ENCODE measurements around the gene OR9Q1.
"Not testable (repeated sequence)": the region's sequence is repeated elsewhere in the genome, so short reads cannot be mapped to it uniquely, and the experiment has no call there.

Gene OR9Q1

GRCh38 chr11:57982776-57983175 lies 40.9 kb upstream of the OR9Q1 start:
- no peak overlapping the region for H3K27ac ChIP-seq (ENCODE audit: low read depth, low read length)
- no peak overlapping the region for H2BK12ac ChIP-seq (ENCODE audit: low read length)
- no peak overlapping the region for H3K9ac ChIP-seq (ENCODE audit: low read length)
- H3K4me1 ChIP-seq (ENCODE audit: control insufficient read depth in 1 of 2, insufficient read depth in 2 of 2, low read length in 2 of 2) = peaks cover 0 to 1% of the 10 kb centered on the region in 2 experiments
- H2AK5ac ChIP-seq (ENCODE audit: low read length) = no peak overlapping the region
- no peak overlapping the region for H3K4me2 ChIP-seq (ENCODE audit: low read length)
- H3K36me3 ChIP-seq (ENCODE audit: control insufficient read depth in 1 of 2, insufficient read depth in 2 of 2, low read length in 2 of 2) = no peaks in the 10 kb centered on the region
- no peak overlapping the region for H3K14ac ChIP-seq (ENCODE audit: low read length)
- H2AFZ ChIP-seq (ENCODE audit: insufficient read depth, low read length, poor library complexity) = no peak overlapping the region
- no peaks in the 10 kb centered on the region for H3K79me1 ChIP-seq (ENCODE audit: low read length)
- no peak overlapping the region for H4K91ac ChIP-seq (ENCODE audit: low read depth, low read length)
- H3K27me3 ChIP-seq (ENCODE audit: insufficient read depth, low read length) = no peaks in the 10 kb centered on the region
- no CpG with 5 or more reads among the region's 4 CpGs for WGBS (ENCODE audit: extremely low coverage, insufficient coverage, insufficient read length)
- H2BK120ac ChIP-seq (ENCODE audit: insufficient read depth, low read length, poor library complexity) = no peak overlapping the region
- no peak overlapping the region for H2BK5ac ChIP-seq (ENCODE audit: low read depth, low read length, poor library complexity)
- no peak overlapping the region for H3K23ac ChIP-seq (ENCODE audit: low read length)
- H3K18ac ChIP-seq (ENCODE audit: low read length) = no peak overlapping the region
- no peaks in the 10 kb centered on the region for H3K79me2 ChIP-seq (ENCODE audit: control insufficient read depth, insufficient read depth, low read length, poor library complexity)
- H3K4ac ChIP-seq (ENCODE audit: low read depth, low read length) = no peak overlapping the region
- H3K9me3 ChIP-seq (ENCODE audit: insufficient read depth, low read depth, low read length) = no peaks in the 10 kb centered on the region
- no peak overlapping the region for H3K4me3 ChIP-seq (ENCODE audit: low read depth, low read length)
- no peak for DNase-seq
- H4K8ac ChIP-seq (ENCODE audit: low read depth, low read length) = no peak overlapping the region
- H4K12ac ChIP-seq (ENCODE audit: low read depth, low read length) = no peak overlapping the region

- Histone ChIP-seq H3K4ac (ENCODE audit: low read depth, low read length) (no peak overlapping the region), H4K91ac (ENCODE audit: low read depth, low read length) (no peak overlapping the region), H3K4me2 (ENCODE audit: low read length) (no peak overlapping the region), H3K79me1 (ENCODE audit: low read length) (no peaks in the 10 kb centered on the region), H3K4me3 (ENCODE audit: low read depth, low read length) (no peak overlapping the region), H2BK120ac (ENCODE audit: insufficient read depth, low read length, poor library complexity) (no peak overlapping the region), H3K27me3 (ENCODE audit: insufficient read depth, low read length) (no peaks in the 10 kb centered on the region), H3K9me3 (ENCODE audit: insufficient read depth, low read depth, low read length) (no peaks in the 10 kb centered on the region), H3K14ac (ENCODE audit: low read length) (no peak overlapping the region), H2BK5ac (ENCODE audit: low read depth, low read length, poor library complexity) (no peak overlapping the region), H3K79me2 (ENCODE audit: control insufficient read depth, insufficient read depth, low read length, poor library complexity) (no peaks in the 10 kb centered on the region), H3K23ac (ENCODE audit: low read length) (no peak overlapping the region), H3K4me1 (ENCODE audit: control insufficient read depth in 1 of 2, insufficient read depth in 2 of 2, low read length in 2 of 2) (no peaks in the 10 kb centered on the region), H3K27ac (ENCODE audit: low read depth, low read length) (no peak overlapping the region), H2AK5ac (ENCODE audit: low read length) (no peak overlapping the region), H4K12ac (ENCODE audit: low read depth, low read length) (no peak overlapping the region), H3K36me3 (ENCODE audit: control insufficient read depth in 1 of 2, insufficient read depth in 2 of 2, low read length in 2 of 2) (no peaks in the 10 kb centered on the region), H2AFZ (ENCODE audit: insufficient read depth, low read length, poor library complexity) (no peak overlapping the region), H2BK12ac (ENCODE audit: low read length) (no peak overlapping the region), H3K9ac (ENCODE audit: low read length) (no peak overlapping the region), H4K8ac (ENCODE audit: low read depth, low read length) (no peak overlapping the region), H3K18ac (ENCODE audit: low read length) (no peak overlapping the region)
- whole genome bisulfite sequencing (ENCODE audit: extremely low coverage, insufficient coverage, insufficient read length) = no CpG with 5 or more reads among the region's 3 CpGs
- no peak for DNase-seq
These were observed 40.5 kb upstream of the OR9Q1 start for GRCh38 chr11:57983191-57983590.

- not testable (repeated sequence) for H3K4me1 ChIP-seq (ENCODE audit: control insufficient read depth in 1 of 2, insufficient read depth in 2 of 2, low read length in 2 of 2); H3K9ac ChIP-seq (ENCODE audit: low read length); H2AFZ ChIP-seq (ENCODE audit: insufficient read depth, low read length, poor library complexity); DNase-seq; H3K9me3 ChIP-seq (ENCODE audit: insufficient read depth, low read depth, low read length); H3K4me2 ChIP-seq (ENCODE audit: low read length); H2AK5ac ChIP-seq (ENCODE audit: low read length); H3K14ac ChIP-seq (ENCODE audit: low read length); H3K27ac ChIP-seq (ENCODE audit: low read depth, low read length); H3K4ac ChIP-seq (ENCODE audit: low read depth, low read length); H3K79me1 ChIP-seq (ENCODE audit: low read length); H3K4me3 ChIP-seq (ENCODE audit: low read depth, low read length); H3K23ac ChIP-seq (ENCODE audit: low read length); H4K91ac ChIP-seq (ENCODE audit: low read depth, low read length); H3K79me2 ChIP-seq (ENCODE audit: control insufficient read depth, insufficient read depth, low read length, poor library complexity); H2BK120ac ChIP-seq (ENCODE audit: insufficient read depth, low read length, poor library complexity); H2BK12ac ChIP-seq (ENCODE audit: low read length); H3K36me3 ChIP-seq (ENCODE audit: control insufficient read depth in 1 of 2, insufficient read depth in 2 of 2, low read length in 2 of 2); H3K27me3 ChIP-seq (ENCODE audit: insufficient read depth, low read length); H4K8ac ChIP-seq (ENCODE audit: low read depth, low read length); H4K12ac ChIP-seq (ENCODE audit: low read depth, low read length); H2BK5ac ChIP-seq (ENCODE audit: low read depth, low read length, poor library complexity); H3K18ac ChIP-seq (ENCODE audit: low read length)
- no CpG with 5 or more reads among the region's 13 CpGs for WGBS (ENCODE audit: extremely low coverage, insufficient coverage, insufficient read length)
These were observed 24.2 kb upstream of the OR9Q1 start for GRCh38 chr11:57999523-57999922.

- DNase-seq; H3K27me3 ChIP-seq (ENCODE audit: insufficient read depth, low read length); H4K91ac ChIP-seq (ENCODE audit: low read depth, low read length); H3K9ac ChIP-seq (ENCODE audit: low read length); H4K8ac ChIP-seq (ENCODE audit: low read depth, low read length); H2AFZ ChIP-seq (ENCODE audit: insufficient read depth, low read length, poor library complexity); H3K14ac ChIP-seq (ENCODE audit: low read length); H2BK12ac ChIP-seq (ENCODE audit: low read length); H3K79me2 ChIP-seq (ENCODE audit: control insufficient read depth, insufficient read depth, low read length, poor library complexity); H2BK120ac ChIP-seq (ENCODE audit: insufficient read depth, low read length, poor library complexity); H3K23ac ChIP-seq (ENCODE audit: low read length); H3K4me1 ChIP-seq (ENCODE audit: control insufficient read depth in 1 of 2, insufficient read depth in 2 of 2, low read length in 2 of 2); H2BK5ac ChIP-seq (ENCODE audit: low read depth, low read length, poor library complexity); H3K4ac ChIP-seq (ENCODE audit: low read depth, low read length); H2AK5ac ChIP-seq (ENCODE audit: low read length); H3K18ac ChIP-seq (ENCODE audit: low read length); H3K4me2 ChIP-seq (ENCODE audit: low read length); H3K4me3 ChIP-seq (ENCODE audit: low read depth, low read length); H3K27ac ChIP-seq (ENCODE audit: low read depth, low read length); H3K9me3 ChIP-seq (ENCODE audit: insufficient read depth, low read depth, low read length); H3K36me3 ChIP-seq (ENCODE audit: control insufficient read depth in 1 of 2, insufficient read depth in 2 of 2, low read length in 2 of 2); H3K79me1 ChIP-seq (ENCODE audit: low read length); H4K12ac ChIP-seq (ENCODE audit: low read depth, low read length): not testable (repeated sequence)
- no CpG with 5 or more reads among the region's 10 CpGs for WGBS (ENCODE audit: extremely low coverage, insufficient coverage, insufficient read length)
These were observed 23.7 kb upstream of the OR9Q1 start for GRCh38 chr11:58000021-58000420.

Measured in trophoblast cell (in vitro differentiated cells and primary cell).